PFSK-1 (cell line): ENCODE measurements around the gene EEPD1.
A peak's percentile ranks its signal among the peaks of the same experiment; 100 is the strongest.

Experiments
- FOXP2 ChIP-seq: optimal IDR thresholded peaks from 2 replicates; pipeline ENCODE3; 2011; ENCODE audit warnings: borderline replicate concordance, control low read depth, inconsistent platforms; ENCODE audit not compliant: insufficient read depth; ENCODE audit errors: extremely low read length, extremely low read depth
- POLR2AphosphoS5 ChIP-seq: IDR thresholded peaks from 2 replicates; pipeline ENCODE4 v1.6.1; 2012; ENCODE audit warnings: low read depth, mild to moderate bottlenecking, control low read depth, low read length, moderate library complexity
- REST ChIP-seq, 2 experiments: IDR thresholded peaks; 2 replicates each; pipeline versions ENCODE4 v1.6.1 to v1.8.0; 2011 to 2012; ENCODE audit warnings: low read depth in 2 of 2, low read length in 2 of 2, control low read depth in 1 of 2, inconsistent platforms in 1 of 2, mild to moderate bottlenecking in 1 of 2, moderate library complexity in 1 of 2; ENCODE audit not compliant: insufficient read depth in 1 of 2
- SIN3A ChIP-seq: IDR thresholded peaks from 2 replicates; pipeline ENCODE4 v1.6.1; 2012; ENCODE audit warnings: mild to moderate bottlenecking, low read length, moderate library complexity, borderline replicate concordance; ENCODE audit not compliant: insufficient read depth
- TAF1 ChIP-seq: IDR thresholded peaks from 2 replicates; pipeline ENCODE4 v1.6.1; 2012; ENCODE audit warnings: low read length, control low read depth, borderline replicate concordance; ENCODE audit not compliant: insufficient read depth

EEPD1 gene

GRCh38 chr7:36286226-36286625, 133.2 kb downstream of the EEPD1 start:
- TF ChIP-seq FOXP2 (no peak), POLR2AphosphoS5 (no peak), TAF1 (no peak), SIN3A (no peak), REST (IDR thresholded peaks at IDR 0.05; ENCODE audit: insufficient read depth in 1 of 2, low read depth in 2 of 2, low read length in 2 of 2) (no peak)

DNA sequence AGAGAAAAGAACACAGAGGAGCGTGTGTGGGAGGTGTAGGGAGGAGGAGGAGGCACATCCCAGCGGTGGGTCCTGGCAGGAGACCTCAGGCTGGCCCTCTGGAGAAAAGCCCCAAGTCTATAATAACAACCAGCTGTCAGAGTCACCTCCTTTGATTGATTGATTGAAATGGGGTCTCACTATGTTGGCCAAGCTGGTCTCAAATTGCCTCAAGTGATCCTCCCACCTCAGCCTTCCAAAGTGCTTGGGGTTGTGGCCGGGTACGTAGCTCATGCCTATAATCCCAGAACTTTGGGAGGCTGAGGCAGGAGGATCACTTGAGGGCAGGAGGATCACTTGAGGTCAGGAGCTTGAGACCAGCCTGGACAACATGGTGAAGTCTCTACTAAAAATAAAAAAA, 133.6 kb downstream of the EEPD1 start:
- TF ChIP-seq TAF1 = no peak
- no peak for TF ChIP-seq SIN3A
- no peak for TF ChIP-seq FOXP2
- no peak for TF ChIP-seq REST (IDR thresholded peaks at IDR 0.05; ENCODE audit: insufficient read depth in 1 of 2, low read depth in 2 of 2, low read length in 2 of 2)
- no peak for TF ChIP-seq POLR2AphosphoS5

- peak; percentile 10 for TF ChIP-seq FOXP2
- TF ChIP-seq POLR2AphosphoS5 = no peak
These were observed 134.6 kb downstream of the EEPD1 start for GRCh38 chr7:36287371-36288241.

DNA sequence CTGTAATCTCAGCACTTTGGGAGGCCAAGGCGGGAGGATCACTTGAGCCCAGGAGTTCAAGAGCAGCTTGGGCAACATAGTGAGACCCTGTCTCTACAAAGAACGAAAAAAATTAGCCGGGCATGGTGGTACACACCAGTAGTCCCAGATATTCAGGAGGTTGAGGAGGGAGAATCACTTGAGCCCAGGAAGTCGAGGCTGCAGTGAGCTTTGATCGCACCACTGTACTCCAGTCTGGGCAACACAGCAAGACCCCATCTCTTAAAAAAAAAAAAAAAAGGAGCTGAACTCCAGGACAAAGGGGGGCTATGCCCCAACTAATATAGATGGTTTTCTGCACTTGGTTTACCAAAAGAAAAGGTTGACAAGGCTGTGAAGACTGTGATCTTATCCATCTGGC, 135.4 kb downstream of the EEPD1 start:
- TF ChIP-seq TAF1 = no peak

DNA sequence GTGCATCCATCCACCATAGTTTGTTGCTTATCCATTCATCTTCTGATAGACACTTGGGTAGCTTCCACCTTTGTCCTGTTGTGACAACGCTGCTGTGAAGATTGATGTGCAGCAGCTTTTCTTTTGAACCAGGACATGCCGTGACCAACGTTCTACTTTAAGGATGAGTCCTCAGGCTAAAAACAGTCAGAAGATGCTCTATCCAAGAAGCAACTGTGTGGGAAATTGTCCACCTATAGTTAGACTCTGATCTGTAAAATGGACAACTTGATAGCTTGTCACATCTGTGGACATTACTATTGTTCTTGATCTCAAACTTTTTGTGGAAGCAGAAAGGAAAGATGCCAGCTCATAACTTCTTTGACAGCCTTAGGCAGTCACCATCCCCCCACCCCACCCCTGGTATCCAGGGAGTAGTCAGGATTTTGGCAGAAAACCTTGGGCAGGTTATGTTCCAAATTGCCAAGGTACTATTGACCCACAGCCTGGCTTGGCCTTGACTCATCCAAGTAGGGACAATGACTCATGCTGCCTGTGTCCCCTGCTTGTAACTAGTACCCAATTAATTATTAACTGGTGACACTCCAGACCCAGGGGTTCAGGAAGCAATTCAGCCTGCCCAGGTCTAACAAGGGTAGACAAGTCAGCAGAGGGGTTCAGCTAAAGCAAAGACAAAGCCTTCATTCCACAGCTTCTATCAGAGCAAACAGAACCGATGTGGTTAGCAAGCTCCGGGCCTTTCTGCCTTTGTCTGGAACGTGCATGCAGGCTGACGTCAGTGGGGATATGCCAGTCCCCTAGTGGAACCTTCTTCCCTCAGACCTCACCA, 137.0 kb downstream of the EEPD1 start:
- no peak for TF ChIP-seq FOXP2
- no peak for TF ChIP-seq REST (IDR thresholded peaks at IDR 0.05; ENCODE audit: insufficient read depth in 1 of 2, low read depth in 2 of 2, low read length in 2 of 2)
- TF ChIP-seq POLR2AphosphoS5 = no peak
- no peak for TF ChIP-seq SIN3A
- no peak for TF ChIP-seq TAF1
